NCI-H748 (cell line): ENCODE data around the gene BCAS1.
"Not testable (repeated sequence)": the region's sequence is repeated elsewhere in the genome, so short reads cannot be mapped to it uniquely, and the experiment has no call there.

Experiments used
- DNase-seq: peaks from one replicate; lab custom pipeline; 2025; ENCODE audit not compliant: unreplicated experiment; lab: John Stamatoyannopoulos, UW

The BCAS1 gene

DNA sequence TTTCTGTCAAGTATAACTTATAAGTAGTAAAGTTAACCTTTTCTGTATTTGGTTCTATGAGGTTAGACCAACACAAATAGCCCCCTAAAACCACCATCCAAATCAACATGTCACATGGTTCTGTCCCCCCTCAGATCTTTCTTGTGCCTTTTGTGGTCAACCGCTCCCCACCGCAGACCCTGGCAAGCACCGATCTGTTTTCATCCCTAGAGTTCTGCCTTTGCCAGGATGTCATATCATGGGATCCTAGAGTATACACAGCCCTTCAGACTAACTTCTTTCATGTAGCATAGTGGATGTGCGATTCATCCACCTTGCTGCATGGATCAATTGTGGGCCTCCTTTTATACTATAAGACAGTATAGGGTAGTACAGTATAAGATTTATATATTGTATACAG lies 124.3 kb downstream of the BCAS1 start:
- DNase-seq = no peak

DNA sequence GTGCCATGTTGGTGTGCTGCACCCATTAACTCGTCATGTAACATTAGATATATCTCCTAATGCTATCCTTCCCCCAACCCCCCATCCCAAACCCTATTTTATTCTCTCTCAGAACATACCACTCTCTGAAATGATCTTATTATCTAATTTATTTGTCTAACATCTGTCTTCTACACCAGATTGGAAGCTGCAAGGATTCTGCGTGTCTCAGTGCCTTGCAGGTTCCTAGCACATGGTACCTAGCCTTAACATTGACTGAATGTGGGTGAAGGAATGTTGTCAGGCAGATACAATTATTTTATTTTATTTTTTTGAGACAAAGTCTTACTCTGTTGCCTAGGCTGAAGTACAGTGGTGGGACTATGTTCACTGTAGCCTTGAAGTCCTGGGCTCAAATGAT lies 124.9 kb downstream of the BCAS1 start:
- DNase-seq = no peak

DNA sequence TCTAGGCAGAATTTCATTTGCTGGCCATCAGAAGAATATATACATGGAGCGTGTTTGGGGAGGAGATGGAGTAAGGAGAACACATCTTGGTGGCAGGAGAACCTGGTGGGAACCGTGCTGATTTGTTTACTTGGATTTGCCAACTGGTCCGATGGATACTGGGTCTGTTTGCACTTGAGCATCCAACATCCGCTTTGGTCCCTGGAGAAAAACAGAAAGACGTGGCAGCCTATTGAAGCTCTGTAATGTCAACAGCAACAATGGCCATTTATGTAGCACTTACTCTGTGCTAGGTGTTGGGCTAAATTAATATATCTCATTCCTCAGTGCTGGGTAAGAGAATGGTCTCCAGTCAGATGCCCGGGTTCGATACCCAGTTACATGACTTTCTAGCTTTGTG lies 125.6 kb downstream of the BCAS1 start:
- DNase-seq = no peak

DNA sequence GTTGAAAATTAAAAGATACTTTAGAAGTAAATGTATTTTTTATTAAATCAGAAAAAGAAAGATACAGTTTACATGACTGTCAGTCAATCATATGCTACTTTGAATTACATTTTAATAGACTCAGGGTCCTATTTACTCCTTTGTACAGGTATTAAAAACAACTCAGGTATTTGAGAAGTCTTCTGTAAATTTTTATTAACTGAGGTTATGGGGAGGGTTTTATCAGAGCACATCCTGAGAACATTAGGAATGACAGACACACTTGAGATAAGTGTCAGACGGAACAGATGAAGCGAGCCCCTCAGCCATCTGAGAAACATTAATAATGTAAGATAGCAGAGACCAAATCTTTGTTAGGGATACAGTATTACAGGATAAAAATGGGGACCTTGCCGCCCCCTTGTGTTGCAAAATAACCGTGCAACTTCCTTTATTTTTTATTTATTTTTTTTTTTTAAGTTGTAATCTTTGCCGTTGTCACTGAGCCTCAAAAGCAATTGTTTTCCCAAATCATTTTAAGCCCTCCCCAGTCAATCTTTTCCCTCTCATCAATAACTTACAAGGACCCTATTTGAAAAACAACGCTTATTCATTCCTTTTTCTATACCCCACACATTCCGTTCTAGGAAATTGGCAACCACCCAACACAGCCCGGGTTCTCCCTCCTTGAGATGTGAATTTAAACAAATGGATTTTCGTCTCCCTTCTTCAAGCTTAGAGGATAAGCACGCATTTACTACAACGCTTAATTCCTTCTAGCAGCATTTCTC lies 126.7 kb downstream of the BCAS1 start:
- DNase-seq = no peak

DNA sequence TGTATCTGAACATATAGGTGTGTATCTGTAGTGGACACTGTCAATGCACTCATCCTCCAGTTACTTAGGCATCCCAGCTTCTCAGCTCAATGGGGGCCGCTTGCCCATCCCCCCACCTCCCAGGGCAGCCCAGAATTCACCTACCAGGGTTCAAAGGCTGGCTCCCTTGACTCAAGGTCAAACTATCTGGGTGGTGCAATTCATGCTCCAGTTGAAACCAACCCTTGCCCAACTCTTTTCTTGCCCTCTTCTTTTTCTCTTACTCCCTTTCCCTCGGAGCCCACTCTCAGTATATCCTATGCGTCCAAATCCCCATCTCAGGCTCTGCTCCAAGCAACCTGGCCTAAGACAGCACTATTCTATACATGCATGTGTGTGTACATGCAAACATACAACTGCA lies 127.4 kb downstream of the BCAS1 start:
- no peak for DNase-seq

DNA sequence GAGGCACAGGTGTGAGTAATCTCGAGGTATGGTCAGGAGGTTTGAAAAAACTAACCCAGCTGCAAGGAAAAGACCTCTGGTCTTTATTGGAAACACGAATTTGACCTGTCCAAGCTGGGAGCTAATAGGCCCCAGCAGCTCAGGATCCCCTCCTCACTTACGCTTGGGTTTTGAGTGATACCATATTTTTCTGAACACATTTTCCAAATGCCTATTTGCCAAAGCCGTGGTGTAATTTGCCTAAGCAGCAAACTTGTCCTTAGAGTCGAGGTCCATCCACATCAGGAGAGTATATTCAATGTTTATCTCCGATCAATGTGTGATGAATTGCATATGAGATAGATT lies 128.0 kb downstream of the BCAS1 start:
- DNase-seq = no peak

DNA sequence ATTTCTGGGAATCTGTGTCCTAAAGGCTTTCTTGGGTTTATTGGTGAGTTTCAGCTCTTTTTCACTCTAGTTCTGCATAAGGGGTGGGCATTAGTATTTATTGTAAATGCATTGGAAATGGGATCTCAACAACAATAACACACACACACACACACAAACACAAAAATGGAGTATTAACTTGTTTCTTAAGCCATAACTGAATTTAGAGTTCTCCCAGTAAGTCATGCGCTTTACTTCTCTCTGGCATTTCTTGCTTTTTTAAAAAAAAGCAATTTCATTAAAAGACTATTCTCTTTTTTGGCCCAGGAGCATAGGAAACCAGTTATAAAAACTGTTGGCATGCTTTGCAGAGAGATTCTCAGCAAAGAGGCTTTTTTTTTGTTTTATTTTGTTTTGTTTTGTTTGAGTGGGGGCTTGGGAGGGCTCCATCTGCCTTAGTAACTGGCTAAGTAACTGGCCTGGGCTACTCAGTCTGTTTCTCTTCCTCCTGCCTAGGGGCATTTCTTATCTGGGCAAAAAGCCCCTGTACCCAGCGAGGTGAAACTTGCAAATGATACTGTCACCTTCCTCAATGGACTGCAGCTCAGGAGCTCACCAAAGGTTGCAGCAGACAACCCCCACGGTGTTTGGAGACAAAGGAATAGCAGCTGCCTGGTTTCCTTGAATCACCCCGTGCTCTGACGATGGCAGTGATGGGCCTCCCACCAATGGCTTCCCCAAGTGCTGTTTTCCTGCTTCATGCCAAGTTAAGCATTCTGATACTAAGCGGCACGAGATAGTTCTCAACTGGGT lies 128.5 kb downstream of the BCAS1 start:
- DNase-seq = no peak

DNA sequence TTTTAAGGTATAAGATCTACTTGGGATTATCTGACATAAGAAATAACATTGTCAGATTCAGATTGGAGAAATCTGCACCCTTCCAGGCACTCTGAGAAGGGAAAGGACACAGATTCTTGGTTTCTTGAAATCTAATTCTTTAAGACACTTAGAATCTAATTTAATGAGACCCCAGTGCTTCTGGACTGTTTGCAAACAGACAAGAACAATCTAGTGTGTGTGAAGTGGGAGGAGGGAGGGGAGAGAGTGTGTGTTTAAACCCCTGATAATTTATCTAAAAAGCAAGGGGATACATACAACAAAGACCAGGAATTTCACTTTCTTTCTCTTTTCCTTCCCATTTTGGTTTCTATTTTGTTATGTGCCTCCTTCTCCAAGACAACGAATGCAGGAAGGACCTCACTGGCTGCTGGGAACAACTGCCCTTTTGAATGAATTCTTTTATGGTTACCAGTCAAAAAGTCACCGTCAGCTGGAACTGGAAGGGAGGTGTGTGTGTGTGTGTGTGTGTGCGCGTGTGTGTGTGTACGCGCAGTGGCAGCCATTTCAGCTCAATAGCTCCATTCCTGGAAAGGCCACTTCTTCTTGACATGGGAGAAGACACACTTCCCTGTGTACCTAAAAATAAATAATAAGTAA lies 129.4 kb downstream of the BCAS1 start:
- no peak for DNase-seq

DNA sequence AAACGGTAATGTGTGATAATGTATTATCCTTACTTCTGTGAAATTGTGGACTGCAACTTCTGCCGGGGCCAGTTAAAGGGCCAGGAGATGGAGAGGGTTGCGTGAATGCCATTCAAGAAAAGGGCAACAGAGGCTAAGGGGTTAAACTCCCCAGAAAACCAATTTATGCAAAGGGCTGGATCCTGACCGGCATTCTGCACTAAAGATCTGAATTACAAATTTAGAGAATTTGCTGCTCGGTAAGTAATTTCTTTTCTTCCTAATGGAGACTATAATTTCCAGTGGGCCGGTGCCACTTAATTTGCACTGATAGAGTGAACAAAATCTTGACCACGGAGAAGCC lies 130.1 kb downstream of the BCAS1 start:
- no peak for DNase-seq

DNA sequence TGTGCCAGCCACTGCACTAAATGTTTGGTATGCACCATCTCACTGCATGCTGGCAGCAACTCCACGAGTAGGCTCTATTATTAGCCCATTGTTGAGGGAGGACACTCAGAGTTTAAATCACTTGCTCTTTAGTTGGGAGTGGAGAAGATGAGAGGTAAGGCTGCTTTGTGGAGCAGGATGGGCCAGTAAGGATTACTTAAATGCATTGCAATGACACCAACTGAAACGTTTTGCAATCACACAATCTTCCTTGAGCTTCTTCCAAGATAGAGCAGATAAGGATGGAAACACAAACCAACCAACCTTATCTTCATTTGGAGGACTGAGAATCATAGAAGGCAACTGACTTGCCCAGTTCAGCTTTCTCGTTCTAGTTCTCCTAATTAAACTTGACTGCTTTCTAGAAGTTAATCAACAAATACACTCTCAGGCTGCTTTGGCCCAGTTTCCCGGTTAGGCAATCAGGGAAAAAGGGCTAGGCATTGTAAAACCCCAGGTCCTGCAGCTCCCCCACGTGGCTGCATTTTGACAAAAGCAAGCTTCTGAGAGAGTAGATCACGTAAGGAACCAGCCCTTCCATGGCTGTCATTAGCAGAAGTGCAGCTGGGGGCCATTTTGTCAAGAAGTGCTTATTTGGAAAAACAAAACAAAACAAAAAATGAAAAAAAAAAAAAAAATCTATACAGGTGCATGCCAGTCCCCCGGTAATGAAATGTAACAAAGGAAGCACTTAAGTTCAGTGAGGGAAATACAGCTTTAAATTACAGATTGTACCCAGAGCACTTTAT lies 130.6 kb downstream of the BCAS1 start:
- peak; percentile 21 for DNase-seq

DNA sequence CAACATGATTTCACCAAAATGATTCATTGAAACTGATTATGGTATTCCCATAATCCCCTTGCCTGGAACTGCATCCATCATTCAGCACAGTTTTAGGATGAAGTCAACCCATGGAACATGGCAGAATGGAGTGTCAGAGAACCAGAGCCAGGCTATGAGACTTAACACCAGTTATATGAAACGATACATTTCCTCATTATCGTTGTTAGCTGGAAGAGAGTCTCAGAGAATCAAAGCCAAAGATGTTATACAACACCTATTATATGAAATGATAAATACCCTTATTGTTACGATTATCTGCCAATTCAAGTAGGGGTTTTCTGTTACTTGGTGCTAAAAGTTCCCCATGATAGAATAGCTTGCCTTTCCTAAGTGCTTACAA lies 131.2 kb downstream of the BCAS1 start:
- no peak for DNase-seq

DNA sequence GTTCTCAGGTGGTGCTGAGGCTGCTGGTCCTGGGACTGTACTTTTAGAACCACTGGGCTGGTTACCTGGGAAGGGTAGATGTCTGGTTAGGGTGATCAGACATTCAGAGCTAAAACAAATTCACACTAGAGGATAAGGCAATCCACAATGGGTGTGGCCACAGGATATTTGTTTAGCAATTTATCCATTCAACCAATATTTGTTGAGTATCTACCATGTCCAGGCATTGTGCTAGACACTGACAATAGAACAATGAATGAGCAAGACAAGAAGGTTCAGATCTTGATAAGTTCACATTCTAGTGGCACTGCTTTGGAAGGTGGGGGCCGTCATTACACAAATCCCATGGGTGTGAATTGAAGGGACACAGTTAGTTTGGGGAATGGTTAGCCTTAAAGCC lies 131.7 kb downstream of the BCAS1 start:
- DNase-seq = peak; percentile 19

DNA sequence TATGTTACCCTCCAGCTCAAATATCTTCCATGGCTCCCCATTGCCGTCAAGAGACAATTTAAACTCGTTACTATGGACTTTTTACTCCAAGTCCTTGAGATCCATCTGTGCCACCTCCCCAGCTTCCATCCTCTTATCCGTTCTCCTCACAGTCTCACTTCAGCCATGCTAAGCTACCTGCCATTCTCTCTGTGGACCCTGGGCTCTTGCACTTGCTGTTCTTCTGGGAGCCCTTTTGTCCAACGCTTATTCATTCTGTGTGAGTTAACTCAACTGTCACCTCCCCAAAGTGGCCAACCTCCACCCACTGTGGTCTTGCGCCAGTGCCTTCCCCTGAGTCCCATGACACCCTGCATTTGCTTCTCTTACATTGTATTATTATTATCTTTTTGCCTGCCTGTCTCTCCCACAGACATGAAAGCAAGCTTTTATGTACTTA lies 132.4 kb downstream of the BCAS1 start:
- no peak for DNase-seq

DNA sequence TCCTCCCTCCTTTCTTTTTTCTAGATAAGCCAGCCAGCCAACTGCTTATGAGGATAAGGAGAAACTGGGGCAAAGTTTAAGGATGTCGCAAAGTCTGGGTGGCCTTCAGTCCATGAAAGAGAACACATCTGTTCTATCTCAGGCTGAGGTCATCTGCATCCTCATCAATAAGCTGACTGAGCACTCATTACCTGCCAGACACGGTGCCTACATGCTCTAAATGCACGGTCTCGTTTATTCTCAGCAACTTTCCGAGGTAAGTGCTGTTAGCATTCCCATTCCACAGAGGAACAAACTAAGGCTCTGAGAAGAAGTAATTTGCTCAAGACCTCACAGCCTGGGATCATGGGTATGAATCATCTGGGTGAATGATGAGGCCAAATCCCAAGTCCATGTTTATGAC lies 133.1 kb downstream of the BCAS1 start:
- DNase-seq = no peak

DNA sequence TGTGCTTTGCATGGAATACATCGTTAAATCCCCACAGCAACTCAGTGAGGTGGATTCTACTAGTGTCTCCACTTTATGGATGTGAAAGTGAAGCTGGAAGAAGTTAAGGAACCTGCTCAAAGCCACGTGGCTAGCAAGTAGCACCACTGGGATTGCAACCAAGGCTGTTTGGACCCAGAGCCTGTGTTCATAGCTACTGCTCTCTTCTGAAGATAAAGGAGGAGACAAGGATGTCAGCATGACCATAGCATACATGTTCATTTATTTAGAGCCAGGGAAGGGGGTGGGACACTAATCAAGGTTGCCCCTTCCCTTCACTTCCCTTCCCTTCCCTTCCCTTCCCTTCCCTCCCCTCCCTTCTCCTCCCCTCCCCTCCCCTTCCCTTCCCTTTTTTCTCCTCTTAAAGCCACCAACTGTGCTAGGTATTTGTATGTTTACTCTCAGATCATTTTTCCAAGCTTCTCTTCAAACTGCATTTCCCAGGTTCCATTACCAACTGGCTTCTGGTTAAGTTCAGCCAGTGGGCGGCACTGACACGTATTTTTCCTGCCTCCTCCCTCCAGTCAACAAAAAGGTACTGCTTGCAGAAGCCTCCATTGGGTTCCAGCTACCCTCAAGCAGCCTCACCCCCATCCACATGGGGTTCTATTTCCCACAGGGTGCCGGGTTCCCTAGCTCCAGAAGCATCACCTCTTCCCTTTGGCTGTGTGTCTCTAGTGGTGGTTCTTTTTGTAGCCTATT lies 134.9 kb downstream of the BCAS1 start:
- no peak for DNase-seq

DNA sequence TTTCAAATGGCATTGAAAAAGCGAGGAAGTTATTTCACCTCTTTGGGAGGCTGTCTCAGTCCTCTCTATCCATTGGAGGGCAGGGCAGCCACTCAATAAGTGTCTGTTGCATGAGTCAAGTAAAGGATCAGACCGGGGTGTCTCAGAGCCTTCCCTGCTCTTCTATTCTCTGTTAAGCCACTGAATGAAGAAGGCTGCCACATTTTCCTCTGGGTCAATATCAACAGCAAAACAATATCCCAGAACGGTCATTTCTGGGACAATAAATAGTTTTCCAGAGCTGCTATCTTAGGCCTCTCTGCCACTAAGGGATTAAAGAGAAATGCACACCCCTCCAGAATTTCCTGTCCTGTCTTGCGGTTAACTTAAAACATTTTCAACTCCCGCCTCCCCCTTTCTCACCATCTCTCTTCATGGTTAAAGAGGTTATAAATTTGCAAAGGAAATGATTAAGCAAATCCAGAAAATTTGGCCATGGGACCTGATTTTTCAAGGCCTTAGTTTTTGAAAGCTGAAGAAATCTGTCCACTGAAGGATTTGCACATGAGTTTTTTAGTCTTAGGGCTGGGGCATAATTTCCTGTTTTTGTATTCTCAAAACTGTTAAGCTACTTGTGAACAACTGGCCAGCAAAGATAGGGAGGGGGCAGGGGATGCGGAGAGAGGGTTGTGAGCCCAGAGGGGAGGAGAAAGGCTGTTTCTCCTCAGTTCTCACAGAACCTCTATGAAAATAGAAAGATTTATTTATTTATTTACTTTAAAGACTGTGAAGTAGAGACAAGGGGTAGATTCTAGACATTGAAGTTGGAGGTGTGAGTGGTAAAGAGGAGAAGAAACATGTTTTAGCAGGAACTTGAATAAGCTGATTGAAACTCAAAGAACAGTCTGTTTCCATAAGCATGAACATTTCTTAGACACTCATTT lies 135.7 kb downstream of the BCAS1 start:
- DNase-seq = no peak

DNA sequence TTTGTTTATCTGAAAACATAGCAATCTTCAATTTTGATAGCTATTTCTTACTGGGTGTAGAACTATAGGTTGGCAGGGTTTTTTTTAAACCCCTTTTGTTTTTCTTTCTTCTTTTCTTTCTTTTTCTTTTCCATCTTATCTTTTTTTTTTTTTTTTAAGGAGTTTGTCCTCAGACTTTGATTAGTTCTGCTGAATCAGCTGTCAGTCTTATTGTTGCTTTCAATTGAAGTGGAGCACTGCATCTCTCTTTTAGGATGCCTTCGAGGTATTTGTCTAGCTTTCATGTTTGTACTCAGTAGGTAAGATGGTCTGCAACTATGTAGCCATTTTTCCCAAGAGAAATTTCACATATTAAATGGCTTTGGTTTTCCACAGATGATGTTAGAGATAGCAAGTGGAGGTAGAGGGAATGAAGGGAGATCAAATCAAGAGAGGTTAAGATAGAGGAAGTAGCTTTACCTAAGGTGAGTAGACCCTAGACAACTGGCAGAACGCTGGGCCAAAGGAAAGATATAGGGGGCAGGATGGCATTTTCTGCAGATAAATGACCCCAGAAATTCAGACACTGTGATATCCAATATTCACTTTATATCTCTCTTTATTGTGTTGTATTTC lies 137.1 kb downstream of the BCAS1 start:
- DNase-seq = no peak

DNA sequence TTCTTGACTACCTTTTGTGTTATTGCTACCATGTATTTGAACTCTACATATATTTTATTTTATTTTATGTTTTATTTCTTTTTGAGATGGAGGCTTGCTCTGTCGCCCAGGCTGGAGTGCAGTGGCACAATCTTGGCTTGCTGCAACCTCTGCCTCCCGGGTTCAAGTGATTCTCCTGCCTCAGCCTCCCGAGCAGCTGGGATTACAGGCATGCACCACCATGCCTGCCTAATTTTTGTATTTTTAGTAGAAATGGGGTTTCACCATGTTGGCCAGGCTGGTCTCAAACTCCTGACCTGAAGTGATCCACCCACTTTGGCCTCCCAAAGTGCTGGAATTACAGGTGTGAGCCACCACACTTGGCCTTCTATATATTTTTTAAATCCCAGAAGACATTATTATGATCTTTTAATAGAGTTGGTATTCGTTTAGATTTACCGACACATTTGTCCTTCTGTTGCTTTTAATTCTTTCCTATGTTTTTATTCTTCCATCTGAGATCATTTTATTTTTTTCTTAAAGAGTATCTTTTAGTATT lies 137.7 kb downstream of the BCAS1 start:
- DNase-seq = not testable (repeated sequence)

DNA sequence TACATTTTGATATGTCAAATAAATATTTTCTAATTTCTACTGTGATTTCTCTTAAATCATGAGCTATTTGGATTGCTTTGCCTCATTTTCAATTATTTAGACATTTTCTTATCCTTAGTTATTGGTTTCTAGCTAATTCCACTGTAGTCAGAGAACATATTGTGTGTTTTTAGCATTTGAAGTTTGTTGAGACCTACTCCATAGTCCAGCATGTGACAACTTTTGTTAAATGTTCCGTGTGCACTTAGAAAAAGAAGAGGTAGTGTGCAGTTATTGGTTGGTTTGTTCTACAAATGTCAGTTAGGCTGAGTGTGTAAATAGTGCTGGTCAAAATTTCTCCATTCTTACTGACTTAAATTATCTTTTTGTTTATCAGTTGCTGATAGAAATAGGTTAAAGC lies 138.8 kb downstream of the BCAS1 start:
- DNase-seq = no peak
